Keratinocyte (primary cell): Measurements from ENCODE around the gene PECR. TPM values are rescaled to one million over a fixed set of nuclear protein-coding genes. Genes with fewer than 3 reads are reported as not detected.

Source experiments
- DNase-seq: peaks from one replicate; pipeline ENCODE4 v3.0.0-alpha.2; 2011; ENCODE audit warnings: low read depth, missing footprints, low spot score
- FAIRE-seq: peaks from 2 replicates; lab custom pipeline; 2011; peaks lifted over from hg19 to GRCh38; lab: Jason Lieb, UNC
- H2AFZ ChIP-seq: 2 replicates; pipeline ENCODE4 v1.6.0; 2012; ENCODE audit warnings: low read length, control low read depth, inconsistent platforms; ENCODE audit not compliant: control insufficient read depth
- H3K27ac ChIP-seq: 2 replicates; pipeline ENCODE4 v1.5.1; 2011; ENCODE audit warnings: low read length; ENCODE audit not compliant: control insufficient read depth, insufficient read depth
- H3K27me3 ChIP-seq: 3 replicates; pipeline ENCODE4 v1.6.0; 2011; ENCODE audit warnings: low read length; ENCODE audit not compliant: control insufficient read depth, insufficient read depth; ENCODE audit errors: extremely low read depth
- H3K36me3 ChIP-seq, 2 experiments: 2 replicates in 1 of 2; 3 replicates in 1 of 2; pipeline ENCODE4 v1.5.1; 2011; ENCODE audit warnings: low read length in 2 of 2, mild to moderate bottlenecking in 1 of 2; ENCODE audit not compliant: control insufficient read depth in 2 of 2, insufficient read depth in 2 of 2; ENCODE audit errors: extremely low read depth in 1 of 2
- H3K4me1 ChIP-seq: 3 replicates; pipeline ENCODE4 v1.5.1; 2011; ENCODE audit warnings: low read length; ENCODE audit not compliant: control insufficient read depth, insufficient read depth; ENCODE audit errors: extremely low read depth
- H3K4me2 ChIP-seq: 3 replicates; pipeline ENCODE4 v1.6.0; 2011; ENCODE audit warnings: low read depth, low read length; ENCODE audit not compliant: control insufficient read depth, insufficient read depth; ENCODE audit errors: extremely low read depth
- H3K4me3 ChIP-seq, 3 experiments: fragments of 200-600 bp in 1 of 3; sonication (generic) in 1 of 3; 2 replicates in 2 of 3; 3 replicates in 1 of 3; pipeline ENCODE4 v1.5.1; 2011 to 2016; ENCODE audit warnings: low read length in 3 of 3, mild to moderate bottlenecking in 3 of 3, control low read depth in 2 of 3, inconsistent platforms in 1 of 3, low read depth in 1 of 3, mixed read lengths in 1 of 3, mixed run types in 1 of 3, moderate library complexity in 1 of 3; ENCODE audit not compliant: control insufficient read depth in 2 of 3, insufficient read depth in 2 of 3; ENCODE audit errors: extremely low read depth in 1 of 3
- H3K79me2 ChIP-seq: 2 replicates; pipeline ENCODE4 v1.6.0; 2012; ENCODE audit warnings: low read length; ENCODE audit not compliant: control insufficient read depth, insufficient read depth
- H3K9ac ChIP-seq: 3 replicates; pipeline ENCODE4 v1.6.0; 2011; ENCODE audit warnings: low read length; ENCODE audit not compliant: control insufficient read depth, insufficient read depth; ENCODE audit errors: extremely low read depth
- H3K9me1 ChIP-seq: 3 replicates; pipeline ENCODE4 v1.6.0; 2011; ENCODE audit warnings: low read length; ENCODE audit not compliant: control insufficient read depth, insufficient read depth; ENCODE audit errors: extremely low read depth
- H3K9me3 ChIP-seq: 2 replicates; pipeline ENCODE4 v1.5.1; 2012; ENCODE audit warnings: low read depth, low read length; ENCODE audit not compliant: control insufficient read depth
- H4K20me1 ChIP-seq: 3 replicates; pipeline ENCODE4 v1.6.0; 2011; ENCODE audit warnings: low read length; ENCODE audit not compliant: control insufficient read depth, insufficient read depth; ENCODE audit errors: extremely low read depth
- EZH2 ChIP-seq: IDR thresholded peaks from one replicate; pipeline ENCODE4 v1.6.1; 2012; ENCODE audit warnings: inconsistent platforms, mild to moderate bottlenecking, low read length, moderate library complexity
- dilution Hi-C: fragments of 300-500 bp; cut with MboI; formaldehyde crosslinking; loops from one replicate; pipeline ENCODE4 v1.7.0; 2020; ENCODE audit warnings: low sequenced_read_pairs; ENCODE audit not compliant: extremely low pct_ligation_motif_present
- polyA plus RNA-seq, 5 experiments: library from polyadenylated mRNA; depleted of rRNA in 3 of 5; stranded (reverse) in 3 of 5; stranded (forward) in 1 of 5; unstranded in 1 of 5; fragments of >200 nt; gene quantifications; 1 replicate in 1 of 5; 2 replicates in 3 of 5; 3 replicates in 1 of 5; pipeline versions ENCODE4 v1.2.1 to v1.2.3, GENCODE V29; 2011 to 2012; ENCODE audit warnings: missing spikeins in 2 of 5, low read depth in 1 of 5, low replicate concordance in 1 of 5
- TF ChIP-seq, protein P1 (sequence below), 3 experiments: IDR thresholded peaks in 1 of 3; conservative IDR thresholded peaks in 1 of 3; optimal IDR thresholded peaks in 1 of 3; 2 replicates in 2 of 3; 3 replicates in 1 of 3; pipeline versions ENCODE3 to v1.5.1; 2011; ENCODE audit warnings: low read length in 3 of 3, mild to moderate bottlenecking in 3 of 3, moderate library complexity in 2 of 3, control low read depth in 1 of 3, inconsistent platforms in 1 of 3; ENCODE audit not compliant: insufficient read depth in 2 of 3; ENCODE audit errors: extremely low read depth in 1 of 3

PECR gene
- polyA plus RNA-seq, 1 donor (not counting 4 experiments of a cell fraction or from before 2014, with no cell fraction given), result 12.0 TPM

DNA sequence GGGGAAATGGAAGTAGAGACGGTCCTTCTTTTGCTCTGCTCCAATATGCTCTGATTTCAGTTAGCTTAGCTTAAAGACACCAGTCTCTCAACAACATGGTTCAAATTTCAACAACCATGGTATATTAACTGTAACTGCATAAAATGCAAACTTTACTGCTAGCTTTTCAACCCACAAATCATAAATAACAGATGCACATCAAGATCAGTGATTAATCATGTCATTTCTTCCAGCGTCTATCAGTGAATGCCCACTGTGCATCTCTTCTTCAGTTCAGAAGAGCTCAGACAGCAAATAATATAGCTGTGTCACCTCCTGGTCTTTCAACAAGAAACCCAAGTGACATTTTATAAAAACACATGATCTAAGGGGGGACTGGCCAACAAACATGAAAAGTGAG is 12.6 kb downstream of the PECR start:
- dilution Hi-C loops, result no loop called here
- no peak for DNase-seq
- Histone ChIP-seq H3K79me2 (no peaks in the 10 kb centered on the region), H3K4me2 (no peak overlapping the region), H3K27ac (no peak overlapping the region), H3K9me3 (no peaks in the 10 kb centered on the region), H2AFZ (no peak overlapping the region), H3K9me1 (no peaks in the 10 kb centered on the region), H3K4me1 (no peaks in the 10 kb centered on the region), H4K20me1 (no peaks in the 10 kb centered on the region), H3K36me3 (no peaks in the 10 kb centered on the region), H3K4me3 (no peak overlapping the region), H3K27me3 (no peaks in the 10 kb centered on the region), H3K9ac (no peak overlapping the region)
- TF ChIP-seq EZH2, result no peak
- TF ChIP-seq, protein P1, sequence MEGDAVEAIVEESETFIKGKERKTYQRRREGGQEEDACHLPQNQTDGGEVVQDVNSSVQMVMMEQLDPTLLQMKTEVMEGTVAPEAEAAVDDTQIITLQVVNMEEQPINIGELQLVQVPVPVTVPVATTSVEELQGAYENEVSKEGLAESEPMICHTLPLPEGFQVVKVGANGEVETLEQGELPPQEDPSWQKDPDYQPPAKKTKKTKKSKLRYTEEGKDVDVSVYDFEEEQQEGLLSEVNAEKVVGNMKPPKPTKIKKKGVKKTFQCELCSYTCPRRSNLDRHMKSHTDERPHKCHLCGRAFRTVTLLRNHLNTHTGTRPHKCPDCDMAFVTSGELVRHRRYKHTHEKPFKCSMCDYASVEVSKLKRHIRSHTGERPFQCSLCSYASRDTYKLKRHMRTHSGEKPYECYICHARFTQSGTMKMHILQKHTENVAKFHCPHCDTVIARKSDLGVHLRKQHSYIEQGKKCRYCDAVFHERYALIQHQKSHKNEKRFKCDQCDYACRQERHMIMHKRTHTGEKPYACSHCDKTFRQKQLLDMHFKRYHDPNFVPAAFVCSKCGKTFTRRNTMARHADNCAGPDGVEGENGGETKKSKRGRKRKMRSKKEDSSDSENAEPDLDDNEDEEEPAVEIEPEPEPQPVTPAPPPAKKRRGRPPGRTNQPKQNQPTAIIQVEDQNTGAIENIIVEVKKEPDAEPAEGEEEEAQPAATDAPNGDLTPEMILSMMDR (optimal IDR thresholded peaks at IDR 0.05 in 1 of 3, IDR thresholded peaks at IDR 0.05 in 1 of 3, conservative IDR thresholded peaks at IDR 0.05 in 1 of 3; ENCODE audit: extremely low read depth in 1 of 3, insufficient read depth in 2 of 3, low read length in 3 of 3), result no peak
- FAIRE-seq, result no peak

GRCh38 chr2:216066230-216066629 is 15.4 kb downstream of the PECR start:
- H3K36me3 ChIP-seq, result no peaks in the 10 kb centered on the region
- H3K27me3 ChIP-seq, result no peaks in the 10 kb centered on the region
- DNase-seq (no peak), FAIRE-seq (no peak)
- no peak overlapping the region for H3K9ac ChIP-seq
- H3K4me1 ChIP-seq, result no peaks in the 10 kb centered on the region
- no peak overlapping the region for H3K4me3 ChIP-seq
- dilution Hi-C loops, result no loop called here
- no peaks in the 10 kb centered on the region for H3K9me1 ChIP-seq
- no peak overlapping the region for H2AFZ ChIP-seq
- TF ChIP-seq, protein P1 (optimal IDR thresholded peaks at IDR 0.05 in 1 of 3, IDR thresholded peaks at IDR 0.05 in 1 of 3, conservative IDR thresholded peaks at IDR 0.05 in 1 of 3; ENCODE audit: extremely low read depth in 1 of 3, insufficient read depth in 2 of 3, low read length in 3 of 3), result no peak
- TF ChIP-seq EZH2, result no peak
- no peaks in the 10 kb centered on the region for H3K9me3 ChIP-seq
- no peaks in the 10 kb centered on the region for H3K79me2 ChIP-seq
- no peaks in the 10 kb centered on the region for H4K20me1 ChIP-seq
- no peak overlapping the region for H3K27ac ChIP-seq
- no peak overlapping the region for H3K4me2 ChIP-seq
